Effector memory CD4-positive, alpha-beta T cell (primary cell): Measurements from ENCODE around the gene SLC3A2.
"Not testable (repeated sequence)": the region's sequence is repeated elsewhere in the genome, so short reads cannot be mapped to it uniquely, and the experiment has no call there.

Source experiments
- DNase-seq, 3 donors: peaks; one replicate each; pipeline ENCODE4 v3.0.0-alpha.2; 2020
- H3K27ac ChIP-seq: 2 replicates; pipeline ENCODE4 v1.7.0; 2013; ENCODE audit warnings: mild to moderate bottlenecking, low read length, moderate library complexity; ENCODE audit not compliant: insufficient read depth, poor library complexity, severe bottlenecking
- H3K27me3 ChIP-seq: replicated peaks from 2 replicates; pipeline ENCODE4 v1.7.0; 2013; ENCODE audit warnings: mild to moderate bottlenecking, low read length; ENCODE audit not compliant: insufficient read depth, control insufficient read depth, poor library complexity, severe bottlenecking
- H3K36me3 ChIP-seq: 2 replicates; pipeline ENCODE4 v1.7.0; 2013; ENCODE audit warnings: mild to moderate bottlenecking, low read length, moderate library complexity; ENCODE audit not compliant: control insufficient read depth, insufficient read depth
- H3K4me1 ChIP-seq: 2 replicates; pipeline ENCODE4 v1.7.0; 2013; ENCODE audit warnings: low read length, mild to moderate bottlenecking; ENCODE audit not compliant: control insufficient read depth, insufficient read depth, poor library complexity, severe bottlenecking
- H3K4me3 ChIP-seq: 2 replicates; pipeline ENCODE4 v1.7.0; 2013; ENCODE audit warnings: low read length, low read depth, mild to moderate bottlenecking; ENCODE audit not compliant: insufficient read depth, poor library complexity, severe bottlenecking
- H3K9me3 ChIP-seq: 2 replicates; pipeline ENCODE4 v1.7.0; 2013; ENCODE audit warnings: mild to moderate bottlenecking, low read length, moderate library complexity; ENCODE audit not compliant: control insufficient read depth

The SLC3A2 gene

GRCh38 chr11:62852523-62853188 lies 28.0 kb upstream of the SLC3A2 start:
- H3K27ac ChIP-seq, result no peak overlapping the region
- no peak overlapping the region for H3K4me3 ChIP-seq
- no peaks in the 10 kb centered on the region for H3K27me3 ChIP-seq
- H3K9me3 ChIP-seq, result no peaks in the 10 kb centered on the region
- H3K4me1 ChIP-seq, result peaks cover 35% of the 10 kb centered on the region
- H3K36me3 ChIP-seq, result peaks cover 32% of the 10 kb centered on the region
- DNase-seq, result no peak

- peak overlapping the region; percentile 80 for H3K27ac ChIP-seq
- H3K27me3 ChIP-seq, result no peaks in the 10 kb centered on the region
- peaks cover 35% of the 10 kb centered on the region for H3K4me1 ChIP-seq
- DNase-seq, result no peak
- H3K9me3 ChIP-seq, result no peaks in the 10 kb centered on the region
- peaks cover 32% of the 10 kb centered on the region for H3K36me3 ChIP-seq
- peak overlapping the region; percentile 74 for H3K4me3 ChIP-seq
Measured at GRCh38 chr11:62853279-62853965, 27.3 kb upstream of the SLC3A2 start.

DNA sequence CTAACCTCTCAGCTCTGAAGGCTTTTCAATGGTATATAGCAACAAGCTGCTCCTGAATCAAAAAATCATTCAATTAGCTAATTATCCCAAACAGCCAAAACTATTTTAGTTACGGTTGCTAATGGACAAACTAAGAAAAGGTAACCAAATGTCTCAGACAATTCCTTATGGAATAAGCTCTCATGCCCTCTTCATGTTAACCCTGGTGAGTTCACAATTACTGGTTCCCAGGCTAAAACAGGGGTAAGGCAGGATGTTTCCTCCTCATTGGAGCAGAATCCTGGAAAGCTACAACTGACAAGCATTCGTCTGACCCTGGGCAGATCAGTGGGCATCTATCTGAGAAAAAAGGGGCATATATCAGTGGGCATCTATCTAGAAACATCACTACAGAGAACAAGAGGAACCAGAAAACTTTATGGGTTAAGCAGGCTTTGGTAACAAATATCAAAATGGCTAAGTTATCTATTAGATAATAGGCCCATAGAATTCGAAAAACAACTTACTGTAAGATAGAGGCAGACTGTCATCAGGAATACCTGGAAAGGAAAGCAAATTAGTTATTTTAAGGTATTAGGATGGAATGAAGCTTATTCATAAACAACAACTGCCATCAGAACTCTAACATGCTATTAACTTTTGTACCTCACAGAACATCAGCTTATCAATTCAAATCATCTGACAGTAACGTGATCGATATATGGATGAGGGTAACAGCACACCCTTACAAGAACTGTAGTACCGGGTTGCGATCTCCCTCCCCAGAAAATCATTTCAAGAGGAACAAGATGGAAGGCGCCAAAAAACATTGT lies 26.5 kb upstream of the SLC3A2 start:
- Histone ChIP-seq H3K4me1 (peaks cover 35% of the 10 kb centered on the region), H3K27ac (peak overlapping the region; percentile 80), H3K36me3 (peaks cover 32% of the 10 kb centered on the region), H3K27me3 (no peaks in the 10 kb centered on the region), H3K9me3 (no peaks in the 10 kb centered on the region), H3K4me3 (peak overlapping the region; percentile 74)
- DNase-seq, result no peak

DNA sequence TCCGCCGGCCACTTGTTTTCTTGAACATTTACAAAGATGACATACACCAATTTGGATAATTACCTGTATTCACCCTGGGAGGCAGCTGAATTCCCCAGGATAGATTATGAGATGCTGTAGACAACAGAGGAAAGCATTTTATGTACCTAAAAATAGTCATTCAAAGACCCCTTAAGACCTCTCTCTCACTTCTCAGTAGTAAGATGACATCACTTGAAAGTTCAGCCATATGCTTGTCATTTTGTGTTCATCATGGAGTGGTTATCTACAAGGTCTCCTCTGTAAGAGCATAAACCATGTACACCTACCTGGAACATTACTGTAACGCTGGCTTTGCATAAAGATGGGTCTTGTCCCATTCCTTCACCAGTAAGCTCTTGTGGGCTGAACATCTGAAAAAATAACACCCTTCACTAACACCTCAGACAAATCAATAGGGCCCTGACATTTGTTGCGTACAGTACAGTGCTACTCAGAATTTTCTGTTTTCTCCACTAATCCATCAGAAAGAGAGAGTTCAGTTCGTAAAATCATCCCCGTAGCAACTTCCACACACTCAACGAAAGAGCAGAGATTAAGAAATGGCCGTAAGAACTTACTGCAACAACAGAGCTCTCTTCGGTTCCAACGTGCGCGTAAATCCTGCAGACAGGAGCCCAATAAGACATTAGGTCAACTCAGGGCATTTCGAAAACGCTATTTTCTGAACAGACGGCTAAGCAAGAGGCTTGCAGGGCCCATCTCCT lies 25.7 kb upstream of the SLC3A2 start:
- no peak for DNase-seq
- peak overlapping the region; percentile 80 for H3K27ac ChIP-seq
- no peaks in the 10 kb centered on the region for H3K27me3 ChIP-seq
- H3K4me1 ChIP-seq, result peaks cover 35% of the 10 kb centered on the region
- H3K36me3 ChIP-seq, result peaks cover 32% of the 10 kb centered on the region
- peak overlapping the region; percentile 74 for H3K4me3 ChIP-seq
- no peaks in the 10 kb centered on the region for H3K9me3 ChIP-seq

- Histone ChIP-seq H3K27ac (peak overlapping the region; percentile 80), H3K27me3 (no peaks in the 10 kb centered on the region), H3K9me3 (no peaks in the 10 kb centered on the region), H3K4me1 (peaks cover 35% of the 10 kb centered on the region), H3K4me3 (peak overlapping the region; percentile 74), H3K36me3 (peaks cover 32% of the 10 kb centered on the region)
- peak; percentile 96 to 98 (median 96) for DNase-seq
Measured at GRCh38 chr11:62855571-62856332, 24.9 kb upstream of the SLC3A2 start.

DNA sequence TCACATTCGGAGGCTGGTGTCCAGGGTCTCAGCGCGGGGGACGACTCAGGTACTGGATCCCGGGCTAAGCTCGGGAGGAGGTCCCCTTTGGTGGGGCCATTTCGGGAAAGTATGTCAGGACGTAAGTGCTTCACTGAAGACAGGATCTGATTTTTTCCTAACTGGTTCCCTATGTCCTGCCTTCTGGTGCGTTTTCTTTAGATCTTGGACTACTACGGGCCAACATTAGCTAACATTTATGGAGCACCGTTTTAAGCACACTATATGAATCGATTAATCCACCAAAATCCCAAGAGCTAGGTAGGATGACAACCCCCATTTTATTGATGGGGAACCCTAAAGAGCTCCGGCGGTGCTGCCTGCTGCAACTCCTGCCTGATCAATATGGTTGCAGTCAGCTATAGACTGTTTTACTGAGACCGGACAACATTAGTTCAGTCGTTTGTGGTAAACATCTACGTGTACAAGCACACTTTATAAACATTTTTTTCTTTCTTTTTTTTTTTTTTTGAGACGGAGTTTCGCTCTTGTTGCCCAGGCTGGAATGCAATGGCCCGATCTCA lies 24.3 kb upstream of the SLC3A2 start:
- H3K4me3 ChIP-seq, result peak overlapping the region; percentile 74
- DNase-seq, result no peak
- peak overlapping the region; percentile 75 for H3K27ac ChIP-seq
- H3K27me3 ChIP-seq, result no peaks in the 10 kb centered on the region
- peaks cover 30% of the 10 kb centered on the region for H3K4me1 ChIP-seq
- H3K9me3 ChIP-seq, result no peaks in the 10 kb centered on the region
- peaks cover 32% of the 10 kb centered on the region for H3K36me3 ChIP-seq

GRCh38 chr11:62857541-62857982 lies 23.1 kb upstream of the SLC3A2 start:
- no peak overlapping the region for H3K4me3 ChIP-seq
- DNase-seq, result no peak
- no peaks in the 10 kb centered on the region for H3K9me3 ChIP-seq
- H3K27ac ChIP-seq, result no peak overlapping the region
- H3K27me3 ChIP-seq, result no peaks in the 10 kb centered on the region
- H3K36me3 ChIP-seq, result peaks cover 20% of the 10 kb centered on the region
- peaks cover 30% of the 10 kb centered on the region for H3K4me1 ChIP-seq

GRCh38 chr11:62858201-62858600 lies 22.5 kb upstream of the SLC3A2 start:
- H3K4me1 ChIP-seq, result peaks cover 23% of the 10 kb centered on the region
- H3K36me3 ChIP-seq, result peaks cover 14% of the 10 kb centered on the region
- no peaks in the 10 kb centered on the region for H3K27me3 ChIP-seq
- no peaks in the 10 kb centered on the region for H3K9me3 ChIP-seq
- H3K4me3 ChIP-seq, result no peak overlapping the region
- DNase-seq, result no peak
- no peak overlapping the region for H3K27ac ChIP-seq

- not testable (repeated sequence) for H3K4me3 ChIP-seq, H3K27ac ChIP-seq, H3K27me3 ChIP-seq, H3K9me3 ChIP-seq, DNase-seq, H3K36me3 ChIP-seq
- peaks cover 12% of the 10 kb centered on the region for H3K4me1 ChIP-seq
Measured at GRCh38 chr11:62859281-62859703, 21.4 kb upstream of the SLC3A2 start.
